AG09309 (cell line): ENCODE measurements around the gene TBCB.

Experiments used
- DNase-seq: peaks from one replicate; pipeline ENCODE4 v3.0.0-alpha.2; 2010; ENCODE audit warnings: low read depth
- H3K4me3 ChIP-seq: 2 replicates; pipeline ENCODE4 v1.5.1; 2011; ENCODE audit warnings: mild to moderate bottlenecking, low read depth, low read length, moderate library complexity; ENCODE audit not compliant: control insufficient read depth
- TF ChIP-seq, protein P1 (sequence below): IDR thresholded peaks from 2 replicates; pipeline ENCODE4 v1.5.1; 2011; ENCODE audit warnings: mild to moderate bottlenecking, low read depth, low read length, inconsistent platforms; ENCODE audit not compliant: insufficient read depth, control insufficient read depth; ENCODE audit errors: missing control alignments

The TBCB gene

DNA sequence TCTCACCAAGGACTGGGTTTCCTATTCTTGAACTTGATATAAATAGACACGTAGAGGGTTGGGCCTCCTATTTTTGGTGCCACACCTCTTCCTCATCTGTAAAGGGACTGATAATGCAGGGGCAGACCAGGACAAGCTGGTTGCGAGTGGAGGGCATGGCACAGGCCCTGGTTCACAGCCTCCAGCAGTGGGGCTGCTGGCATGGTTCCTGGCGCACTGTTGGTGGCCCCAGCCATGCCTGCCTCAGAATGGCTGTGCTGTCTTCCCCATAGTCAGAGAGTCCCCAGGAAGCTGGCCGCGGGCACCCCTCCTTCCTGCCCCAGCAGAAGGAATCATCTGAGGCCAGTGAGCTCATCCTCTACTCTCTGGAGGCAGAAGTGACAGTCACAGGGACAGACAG lies 14.8 kb upstream of the TBCB start:
- TF ChIP-seq, protein P1, sequence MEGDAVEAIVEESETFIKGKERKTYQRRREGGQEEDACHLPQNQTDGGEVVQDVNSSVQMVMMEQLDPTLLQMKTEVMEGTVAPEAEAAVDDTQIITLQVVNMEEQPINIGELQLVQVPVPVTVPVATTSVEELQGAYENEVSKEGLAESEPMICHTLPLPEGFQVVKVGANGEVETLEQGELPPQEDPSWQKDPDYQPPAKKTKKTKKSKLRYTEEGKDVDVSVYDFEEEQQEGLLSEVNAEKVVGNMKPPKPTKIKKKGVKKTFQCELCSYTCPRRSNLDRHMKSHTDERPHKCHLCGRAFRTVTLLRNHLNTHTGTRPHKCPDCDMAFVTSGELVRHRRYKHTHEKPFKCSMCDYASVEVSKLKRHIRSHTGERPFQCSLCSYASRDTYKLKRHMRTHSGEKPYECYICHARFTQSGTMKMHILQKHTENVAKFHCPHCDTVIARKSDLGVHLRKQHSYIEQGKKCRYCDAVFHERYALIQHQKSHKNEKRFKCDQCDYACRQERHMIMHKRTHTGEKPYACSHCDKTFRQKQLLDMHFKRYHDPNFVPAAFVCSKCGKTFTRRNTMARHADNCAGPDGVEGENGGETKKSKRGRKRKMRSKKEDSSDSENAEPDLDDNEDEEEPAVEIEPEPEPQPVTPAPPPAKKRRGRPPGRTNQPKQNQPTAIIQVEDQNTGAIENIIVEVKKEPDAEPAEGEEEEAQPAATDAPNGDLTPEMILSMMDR = no peak

DNA sequence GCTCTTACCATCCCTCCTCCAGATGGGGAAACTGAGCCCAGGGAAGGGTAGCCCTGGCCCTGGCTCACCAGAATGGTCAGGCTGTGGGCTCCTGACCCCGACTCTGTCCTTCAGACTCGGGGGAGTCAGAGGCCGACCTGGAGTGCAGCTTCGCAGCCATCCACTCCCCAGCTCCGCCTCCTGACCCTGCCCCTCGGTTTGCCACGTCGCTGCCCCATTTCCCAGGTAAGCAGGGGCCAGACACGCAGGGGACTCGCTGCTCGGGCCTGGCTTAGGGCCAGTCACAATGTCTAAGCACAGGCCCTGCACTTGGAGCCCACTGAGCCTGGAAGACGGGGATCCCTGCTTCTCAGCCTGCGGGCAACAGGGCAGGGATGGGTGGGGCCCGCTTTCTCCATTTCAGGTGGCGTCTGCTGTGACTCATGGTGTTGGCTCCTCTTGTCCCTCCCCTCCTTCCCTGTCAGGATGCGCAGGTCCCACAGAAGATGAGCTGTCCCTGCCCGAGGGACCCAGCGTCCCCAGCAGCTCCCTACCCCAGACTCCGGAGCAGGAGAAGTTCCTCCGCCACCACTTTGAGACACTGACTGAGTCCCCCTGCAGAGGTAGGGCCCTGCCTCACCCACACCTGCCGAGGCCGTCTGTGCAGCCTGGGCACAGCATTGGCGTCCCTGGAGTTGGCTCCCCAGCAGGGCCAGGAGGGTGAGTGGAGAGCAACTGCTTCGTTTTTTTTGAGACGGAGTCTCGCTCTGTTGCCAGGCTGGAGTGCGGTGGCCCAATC lies 13.5 kb upstream of the TBCB start:
- DNase-seq = no peak
- TF ChIP-seq, protein P1 = no peak
- no peak overlapping the region for H3K4me3 ChIP-seq

More for the DNA sequence above, 14.8 kb upstream of the TBCB start:
- no peak overlapping the region for H3K4me3 ChIP-seq
- DNase-seq = no peak

DNA sequence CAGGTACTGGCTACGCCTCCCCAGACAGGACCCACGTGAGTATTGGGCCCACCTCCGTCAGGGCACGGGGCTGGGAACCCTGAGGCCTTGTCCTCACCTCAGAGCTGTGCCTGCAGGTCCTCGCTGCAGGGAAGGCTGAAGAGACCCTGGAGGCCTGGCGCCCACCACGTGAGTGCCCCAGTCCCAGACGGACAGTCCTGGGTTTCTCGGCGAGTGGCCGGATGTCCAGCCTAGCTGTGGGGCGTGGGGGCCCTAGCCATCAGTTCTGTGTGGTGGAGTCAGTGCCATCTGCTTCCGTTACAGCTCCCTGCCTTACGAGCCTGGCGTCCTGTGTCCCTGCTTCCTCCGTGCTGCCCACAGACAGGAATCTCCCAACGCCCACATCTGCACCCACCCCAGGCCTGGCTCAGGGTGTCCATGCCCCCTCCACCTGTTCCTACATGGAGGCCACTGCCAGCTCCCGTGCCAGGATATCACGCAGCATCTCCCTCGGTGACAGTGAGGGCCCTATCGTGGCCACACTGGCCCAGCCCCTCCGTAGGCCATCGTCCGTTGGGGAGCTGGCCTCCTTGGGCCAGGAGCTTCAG lies 12.1 kb upstream of the TBCB start:
- TF ChIP-seq, protein P1 = no peak
- DNase-seq = no peak
- no peak overlapping the region for H3K4me3 ChIP-seq

DNA sequence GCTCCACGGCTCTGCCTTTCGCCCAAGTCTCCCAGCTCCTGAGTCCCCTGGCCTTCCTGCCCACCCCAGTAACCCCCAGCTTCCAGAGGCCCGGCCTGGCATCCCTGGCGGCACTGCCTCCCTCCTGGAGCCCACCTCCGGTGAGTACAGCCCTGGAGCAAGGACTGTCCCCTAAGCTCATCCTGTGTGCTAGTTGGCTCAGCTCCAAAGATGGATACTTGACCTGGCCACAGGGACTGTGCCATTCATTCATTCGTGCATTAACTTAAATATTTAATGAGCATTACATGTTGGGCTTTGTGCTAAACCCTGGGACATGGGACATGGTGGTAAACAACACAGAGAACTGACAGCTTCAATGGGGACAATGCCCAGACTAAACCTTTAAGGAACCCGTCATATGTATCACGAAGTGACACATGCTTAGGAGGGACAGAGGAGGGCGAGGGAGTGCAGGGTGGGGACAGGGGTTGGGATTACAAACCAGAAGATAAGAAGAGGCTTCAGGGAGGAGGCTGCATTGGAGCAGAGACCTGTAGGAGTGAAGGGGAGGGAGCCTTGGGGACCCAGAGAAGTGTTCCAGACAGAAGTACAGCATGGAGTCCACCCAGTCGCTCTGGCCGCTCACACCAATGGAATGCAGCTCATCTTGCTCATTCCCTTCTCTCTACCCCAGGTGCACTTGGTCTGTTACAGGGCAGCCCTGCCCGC lies 11.3 kb upstream of the TBCB start:
- H3K4me3 ChIP-seq = no peak overlapping the region
- TF ChIP-seq, protein P1 = no peak
- no peak for DNase-seq

DNA sequence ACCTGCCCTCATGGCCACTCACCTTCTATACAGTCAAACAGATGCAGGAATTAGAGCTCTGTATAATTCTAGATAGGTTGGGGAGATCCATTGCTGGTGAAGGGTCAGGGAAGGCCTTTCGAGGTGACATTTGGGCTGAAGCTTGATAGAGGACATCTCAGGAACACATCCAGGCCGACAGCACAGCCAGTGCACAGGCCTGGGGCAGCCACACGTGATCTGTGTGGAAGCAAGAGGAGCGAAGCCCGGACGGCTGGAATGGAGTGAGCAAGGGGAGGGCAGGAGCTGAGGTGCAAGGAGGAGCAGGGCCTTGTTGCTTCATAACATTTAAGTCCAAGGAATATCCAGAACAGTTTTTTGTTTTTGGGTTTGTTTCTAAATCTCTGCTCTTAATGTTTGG lies 8.8 kb upstream of the TBCB start:
- no peak for DNase-seq
- H3K4me3 ChIP-seq = no peak overlapping the region
- TF ChIP-seq, protein P1 = no peak

DNA sequence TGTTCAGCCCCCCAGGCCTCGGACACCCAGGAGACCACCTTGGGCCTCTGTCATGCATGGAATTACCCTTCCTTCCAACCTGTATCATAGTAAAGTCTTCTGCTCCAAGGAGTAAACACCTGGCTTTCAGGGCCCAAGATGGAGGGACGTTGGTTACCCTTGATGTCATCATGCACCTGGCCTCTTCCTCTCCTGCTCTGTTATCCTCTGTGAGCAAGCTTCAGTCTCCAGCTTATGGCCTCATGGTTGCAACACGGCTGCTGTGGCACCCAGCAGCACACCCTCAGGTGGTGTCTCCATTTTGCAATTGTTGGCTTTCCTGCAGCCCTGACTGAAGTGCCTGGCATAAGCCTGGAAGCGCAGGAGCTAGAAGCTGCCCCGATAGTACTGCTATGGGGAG lies 8.3 kb upstream of the TBCB start:
- TF ChIP-seq, protein P1 = no peak
- H3K4me3 ChIP-seq = no peak overlapping the region
- DNase-seq = no peak
